GM12864 (cell line): Measurements from ENCODE around the gene NR2F2.

Source experiments
- DNase-seq: peaks from one replicate; pipeline ENCODE4 v3.0.0-alpha.2; 2011; ENCODE audit warnings: low read depth
- H3K4me3 ChIP-seq: 2 replicates; pipeline ENCODE4 v1.5.1; 2011; ENCODE audit warnings: mild to moderate bottlenecking, low read depth, low read length, control low read depth
- CTCF ChIP-seq: IDR thresholded peaks from 2 replicates; pipeline ENCODE4 v1.5.1; 2011; ENCODE audit warnings: low read depth, mild to moderate bottlenecking, moderate library complexity, low read length, control low read depth, inconsistent platforms; ENCODE audit errors: missing control alignments

NR2F2 gene

GRCh38 chr15:96296264-96296663 is 34.2 kb upstream of the NR2F2 start:
- TF ChIP-seq CTCF = no peak
- H3K4me3 ChIP-seq = no peak overlapping the region
- no peak for DNase-seq

- no peak overlapping the region for H3K4me3 ChIP-seq
- TF ChIP-seq CTCF = no peak
- no peak for DNase-seq
These were observed 32.7 kb upstream of the NR2F2 start for GRCh38 chr15:96297783-96298182.

- no peak overlapping the region for H3K4me3 ChIP-seq
- TF ChIP-seq CTCF = no peak
- no peak for DNase-seq
These were observed 32.3 kb upstream of the NR2F2 start for GRCh38 chr15:96298217-96298616.

- H3K4me3 ChIP-seq = no peak overlapping the region
- DNase-seq = no peak
- TF ChIP-seq CTCF = no peak
These were observed 29.7 kb upstream of the NR2F2 start for GRCh38 chr15:96300836-96301235.

GRCh38 chr15:96303503-96304056 is 26.9 kb upstream of the NR2F2 start:
- no peak for DNase-seq
- no peak for TF ChIP-seq CTCF
- H3K4me3 ChIP-seq = no peak overlapping the region

GRCh38 chr15:96304839-96305238 is 25.7 kb upstream of the NR2F2 start:
- no peak overlapping the region for H3K4me3 ChIP-seq
- TF ChIP-seq CTCF = no peak
- DNase-seq = no peak

GRCh38 chr15:96306321-96306720 is 24.2 kb upstream of the NR2F2 start:
- no peak for DNase-seq
- H3K4me3 ChIP-seq = no peak overlapping the region
- no peak for TF ChIP-seq CTCF
